Stimulated activated CD8-positive, alpha-beta memory T cell treated with anti-CD3 and anti-CD28 coated beads, Interleukin-12 subunit alpha, Interleukin-12 subunit beta, amount 100 ng/mL, for 4 hours (primary cell): ENCODE measurements around the gene MAD1L1.
"Not testable (repeated sequence)": the region's sequence is repeated elsewhere in the genome, so short reads cannot be mapped to it uniquely, and the experiment has no call there.

Experiments
- DNase-seq: peaks from one replicate; pipeline ENCODE4 v3.0.0-alpha.2; 2020; ENCODE audit warnings: low read depth

The MAD1L1 gene

GRCh38 chr7:2232766-2233520 is at the start of gene MAD1L1:
Gene MAD1L1, minus strand, starts transcription at chr7:2232945. Its CDS starts 2,812 bp downstream, at chr7:2230133.
- peak; percentile 76 for DNase-seq

GRCh38 chr7:2282185-2282751 is 49.5 kb upstream of the MAD1L1 start:
- no peak for DNase-seq

DNA sequence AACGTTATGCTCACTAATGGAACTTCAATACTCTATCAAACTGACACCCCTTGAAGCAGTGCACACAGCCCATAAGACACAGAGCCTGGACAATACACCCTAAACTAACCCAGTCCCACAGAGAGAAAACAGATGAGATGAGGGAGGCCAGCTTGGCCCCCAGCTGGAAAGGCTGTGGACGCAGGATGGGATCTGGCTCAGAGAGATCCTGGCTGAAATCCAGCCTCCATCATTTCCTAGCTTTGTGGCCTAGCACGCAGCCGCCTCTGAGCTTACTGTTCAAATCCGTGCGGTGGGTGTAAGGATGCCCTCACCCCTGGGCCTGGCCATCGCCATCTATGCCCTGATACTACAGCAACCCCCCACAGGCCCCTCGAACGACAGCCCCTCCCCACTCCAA is 48.8 kb upstream of the MAD1L1 start:
- DNase-seq = no peak

GRCh38 chr7:2280424-2280823 is 47.7 kb upstream of the MAD1L1 start:
- no peak for DNase-seq

GRCh38 chr7:2279896-2280295 is 47.2 kb upstream of the MAD1L1 start:
- DNase-seq = no peak

- no peak for DNase-seq
Measured at GRCh38 chr7:2278026-2278425, 45.3 kb upstream of the MAD1L1 start.

GRCh38 chr7:2276107-2276506 is 43.4 kb upstream of the MAD1L1 start:
- no peak for DNase-seq

GRCh38 chr7:2275101-2275500 is 42.4 kb upstream of the MAD1L1 start:
- no peak for DNase-seq

GRCh38 chr7:2274666-2275065 is 41.9 kb upstream of the MAD1L1 start:
- DNase-seq = no peak

DNA sequence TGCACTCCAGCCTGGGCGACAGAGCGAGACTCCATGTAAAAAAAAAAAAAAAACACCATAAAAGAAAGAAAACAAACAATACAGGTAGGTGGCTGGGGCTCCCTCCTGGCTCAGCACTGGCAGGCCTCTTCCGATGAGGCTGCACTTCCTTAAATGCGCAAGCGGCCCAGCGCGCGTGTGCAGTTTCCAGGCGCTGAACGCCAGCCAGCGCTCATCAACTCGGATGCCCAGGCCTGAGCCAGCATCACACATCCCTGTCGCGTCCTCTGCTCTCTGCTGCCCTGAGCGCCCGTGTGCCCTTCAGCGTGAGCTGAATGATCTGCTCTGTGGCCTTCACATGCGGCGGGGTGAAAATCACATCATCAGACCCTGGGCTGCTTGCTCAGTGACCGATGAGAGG is 41.1 kb upstream of the MAD1L1 start:
- DNase-seq = no peak

GRCh38 chr7:2272031-2272430 is 39.3 kb upstream of the MAD1L1 start:
- DNase-seq = no peak

DNA sequence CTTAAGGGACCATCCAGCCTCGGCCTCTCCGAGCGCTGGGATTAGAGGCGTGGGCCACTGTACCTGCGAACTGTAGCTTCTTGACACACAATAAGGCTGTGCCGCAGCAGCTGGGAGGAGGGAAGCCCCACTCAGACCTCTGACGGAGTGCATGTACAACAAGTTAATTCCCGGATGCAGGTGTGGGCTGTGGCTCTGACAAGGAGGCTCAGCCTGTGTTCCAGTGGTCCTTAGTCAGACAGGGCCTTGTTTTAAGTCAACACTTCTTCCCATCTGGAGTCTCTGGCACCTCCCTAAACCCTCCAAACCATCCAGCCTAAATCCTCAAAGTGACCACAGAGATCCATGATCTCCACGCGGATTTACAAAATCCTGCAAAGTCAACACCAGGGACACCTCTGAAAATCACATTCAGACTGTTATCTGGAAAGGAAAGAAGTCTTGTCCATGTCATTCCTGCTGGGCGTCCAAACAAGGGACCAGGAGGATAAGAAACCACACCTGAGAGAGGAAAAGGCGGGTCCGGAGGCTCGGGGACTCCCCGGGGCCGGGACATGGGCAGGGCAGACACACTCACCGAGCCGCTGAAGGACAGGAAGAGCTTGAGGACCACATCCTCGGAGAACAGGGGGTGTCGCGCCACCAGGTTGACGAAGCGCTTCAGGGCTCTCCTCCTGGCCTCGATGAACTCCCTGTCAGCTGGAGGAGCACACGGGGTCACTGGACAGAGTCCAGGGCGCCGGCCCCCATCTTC is 38.7 kb upstream of the MAD1L1 start:
- no peak for DNase-seq

DNA sequence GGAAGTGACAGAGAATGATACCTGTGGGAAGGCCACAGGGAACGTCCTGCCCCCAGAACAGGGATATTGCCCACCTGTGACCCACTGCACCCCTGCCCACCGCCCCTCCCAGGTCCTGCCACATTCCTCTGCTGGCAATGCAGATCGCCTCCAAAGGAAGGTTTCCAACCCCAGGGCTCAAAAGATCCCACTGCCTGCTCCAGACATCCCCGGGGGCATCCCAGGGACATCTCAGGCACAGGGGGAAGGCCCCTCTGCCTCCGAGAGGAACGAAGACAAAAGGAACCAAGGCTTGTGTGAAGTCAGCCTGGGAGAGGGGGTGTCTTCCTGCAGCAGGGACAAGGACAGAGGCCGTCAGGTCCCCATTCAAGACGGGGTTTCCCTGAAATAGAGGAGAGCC is 37.8 kb upstream of the MAD1L1 start:
- DNase-seq = no peak

DNA sequence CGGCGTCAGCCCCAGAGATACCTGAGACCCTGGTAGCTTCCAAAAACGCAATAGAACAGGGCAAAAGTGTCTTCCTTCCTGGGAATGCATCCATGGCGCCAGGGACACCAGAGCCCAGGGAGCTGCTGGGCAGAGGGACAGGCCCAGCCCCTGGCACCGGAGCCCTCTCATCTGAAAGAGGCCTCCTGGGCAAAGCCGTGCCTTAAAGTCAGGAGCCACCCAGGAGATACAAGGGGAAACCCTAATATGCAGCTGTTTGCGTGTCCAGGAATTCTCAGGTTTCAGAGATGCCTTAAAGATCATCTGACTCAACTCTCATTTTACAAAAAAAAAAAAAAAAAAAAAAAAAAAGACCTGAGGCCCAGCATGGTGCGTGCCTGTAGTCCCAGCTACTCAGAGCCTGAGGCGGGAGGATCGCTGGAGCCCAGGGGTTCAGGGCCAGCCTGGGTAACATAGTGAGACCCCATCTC is 37.3 kb upstream of the MAD1L1 start:
- DNase-seq = no peak

GRCh38 chr7:2269089-2269990 is 36.6 kb upstream of the MAD1L1 start:
- DNase-seq = not testable (repeated sequence)

DNA sequence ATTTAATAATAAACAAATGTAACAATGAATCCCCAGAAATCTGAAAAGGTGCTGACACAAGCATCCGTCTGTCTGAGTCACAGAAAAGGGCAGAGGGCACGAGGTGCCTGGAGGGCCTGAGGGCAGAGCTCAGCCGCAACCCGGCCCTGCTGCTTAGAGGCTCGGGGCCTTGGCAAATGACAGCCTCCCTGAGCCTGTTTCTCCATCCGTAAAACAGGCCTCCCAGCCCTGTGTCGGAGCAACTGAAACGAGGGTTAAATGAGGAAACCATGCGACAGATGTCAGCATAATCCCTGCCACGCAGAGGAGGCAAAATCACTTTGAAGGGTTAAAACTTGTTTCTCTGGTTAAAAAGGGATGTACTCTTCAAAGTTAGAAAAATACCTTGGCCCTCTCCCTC is 34.2 kb upstream of the MAD1L1 start:
- no peak for DNase-seq

DNA sequence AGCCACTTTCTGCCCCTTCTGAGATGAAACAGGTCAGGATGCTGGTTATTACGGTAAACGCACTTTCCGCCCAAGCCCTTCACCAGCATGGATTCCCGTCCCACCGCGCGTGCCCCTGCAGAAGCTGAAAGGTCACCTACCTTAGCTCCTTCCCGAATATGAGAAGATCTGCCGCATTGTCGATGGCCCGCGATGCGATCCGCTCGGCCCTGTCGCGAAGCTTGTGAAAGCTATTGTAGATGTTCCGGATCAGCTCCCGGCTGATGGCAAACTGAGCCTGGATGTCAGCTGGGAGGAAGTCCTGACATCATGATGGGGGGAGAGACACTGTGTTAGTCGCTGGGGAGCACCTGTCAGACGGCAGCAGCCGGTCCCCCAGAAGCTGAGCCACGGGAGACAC is 31.4 kb upstream of the MAD1L1 start:
- DNase-seq = no peak

DNA sequence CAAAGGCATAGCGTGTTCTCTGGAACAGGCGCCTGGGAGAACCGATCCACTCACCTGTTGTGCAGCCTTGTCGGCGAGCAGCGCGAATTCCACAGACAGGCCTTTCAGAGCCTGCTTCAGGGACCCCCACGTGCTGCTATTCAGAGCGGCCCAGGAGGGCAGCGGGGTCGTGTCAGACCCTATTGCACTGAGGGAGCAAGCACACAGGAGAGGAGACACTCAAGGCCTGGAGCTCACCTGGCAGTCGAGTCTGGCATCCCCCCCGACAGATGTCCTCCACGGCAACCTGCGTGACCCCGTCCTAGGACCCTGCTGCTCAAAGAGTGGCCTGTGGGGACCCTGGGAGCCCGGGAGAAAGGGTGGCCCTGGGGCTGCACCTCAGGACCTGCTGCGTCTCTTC is 30.4 kb upstream of the MAD1L1 start:
- DNase-seq = no peak

DNA sequence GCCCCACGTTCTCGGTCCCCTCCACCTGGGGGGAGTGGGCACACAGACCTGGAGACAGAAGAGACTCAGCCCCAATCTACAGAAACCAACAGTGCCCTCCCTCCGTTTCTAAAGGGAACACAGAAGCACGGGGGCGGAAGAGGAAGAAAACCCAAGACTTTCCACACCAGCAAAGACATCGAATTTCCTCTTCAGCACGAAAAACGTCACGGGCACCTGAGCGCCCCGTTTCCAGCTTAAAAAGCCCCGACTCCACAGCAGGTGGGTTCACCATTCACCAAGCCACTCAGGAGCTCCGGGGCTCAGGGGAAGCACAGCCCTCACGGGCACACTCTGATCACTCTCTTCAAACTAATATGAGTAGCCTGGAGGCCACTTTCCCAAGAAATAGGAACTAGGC is 28.9 kb upstream of the MAD1L1 start:
- DNase-seq = no peak

GRCh38 chr7:2260820-2261219 is 28.1 kb upstream of the MAD1L1 start:
- no peak for DNase-seq

GRCh38 chr7:2259480-2259879 is 26.7 kb upstream of the MAD1L1 start:
- no peak for DNase-seq
